ENCODE measurements around the gene PKNOX2.

GRCh38 chr11:125425601-125426000, 261.1 kb downstream of the PKNOX2 start:
- TF ChIP-seq CTCF (IDR thresholded peaks at IDR 0.05) (no peak), POLR2A (IDR thresholded peaks at IDR 0.05; ENCODE audit: low read length) (no peak), ATOH8 (CRISPR knock-in tag; IDR thresholded peaks at IDR 0.05; ENCODE audit: low read depth) (no peak), EP300 (IDR thresholded peaks at IDR 0.05) (no peak), MAFK (IDR thresholded peaks at IDR 0.05; ENCODE audit: partially characterized antibody) (no peak), RFX5 (IDR thresholded peaks at IDR 0.05) (no peak), RAD21 (conservative IDR thresholded peaks at IDR 0.05 in 1 of 2, IDR thresholded peaks at IDR 0.05 in 1 of 2) (no peak), CBX2 (IDR thresholded peaks at IDR 0.05; ENCODE audit: borderline replicate concordance, low read depth) (no peak), RARB (CRISPR knock-in tag; IDR thresholded peaks at IDR 0.05) (no peak), RCOR1 (IDR thresholded peaks at IDR 0.05; ENCODE audit: low read depth, low read length) (no peak), SREBF2 (IDR thresholded peaks at IDR 0.05) (no peak)

Measured in A549 (cell line).